OCI-LY1 (cell line): ENCODE data around the gene RPH3AL.

ENCODE experiments used
- CTCF ChIP-seq: fragments of 200-600 bp; sonication (generic), shearing (Covaris generic); IDR thresholded peaks from 2 replicates; pipeline ENCODE4 v1.5.1; 2017; ENCODE audit warnings: mild to moderate bottlenecking, antibody characterized with exemption, low read length, moderate library complexity, mixed read lengths
- EZH2 ChIP-seq: fragments of 200-600 bp; sonication (generic), shearing (Covaris generic); IDR thresholded peaks from 2 replicates; pipeline ENCODE4 v1.8.0; 2017; ENCODE audit warnings: borderline replicate concordance, mixed run types, mild to moderate bottlenecking, antibody characterized with exemption, low read length, moderate library complexity, mixed read lengths

GRCh38 chr17:179066-179432 lies 173.6 kb downstream of the RPH3AL start:
- no peak for TF ChIP-seq CTCF
- no peak for TF ChIP-seq EZH2
